GM19328 (cell line): Measurements from ENCODE around the gene PRKAG2.
"Not testable (repeated sequence)": the region's sequence is repeated elsewhere in the genome, so short reads cannot be mapped to it uniquely, and the experiment has no call there.

ENCODE experiments used
- ATAC-seq: cut with Tn5 transposase; IDR thresholded peaks from one replicate; pipeline ENCODE4 v1.9.1; 2021; ENCODE audit warnings: mild to moderate bottlenecking, moderate library complexity; ENCODE audit not compliant: unreplicated experiment

The PRKAG2 gene

DNA sequence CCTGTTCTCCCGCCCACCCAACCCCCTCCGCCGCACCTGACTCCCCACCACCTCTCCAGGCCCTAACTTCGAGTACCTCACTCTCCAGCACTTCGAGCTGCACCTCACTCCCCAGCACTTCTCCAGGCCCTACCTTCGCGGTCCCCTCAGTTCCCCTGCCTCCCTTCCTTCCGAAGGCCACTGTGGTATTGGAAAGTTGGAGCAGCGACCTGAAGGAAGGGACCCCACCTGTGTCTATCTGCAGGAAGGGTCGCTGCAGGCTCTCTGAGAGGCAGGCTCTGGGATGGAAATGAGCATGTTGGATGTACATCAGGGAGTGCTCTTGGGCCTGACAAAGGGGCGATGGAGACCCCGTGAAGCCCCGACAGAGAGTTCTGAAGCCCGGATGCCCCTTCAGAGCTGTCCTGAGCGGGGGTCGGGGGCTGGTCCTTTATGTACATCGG lies 122.2 kb downstream of the PRKAG2 start:
- ATAC-seq, result no peak

- no peak for ATAC-seq
Measured at GRCh38 chr7:151754142-151754590, 122.7 kb downstream of the PRKAG2 start.

DNA sequence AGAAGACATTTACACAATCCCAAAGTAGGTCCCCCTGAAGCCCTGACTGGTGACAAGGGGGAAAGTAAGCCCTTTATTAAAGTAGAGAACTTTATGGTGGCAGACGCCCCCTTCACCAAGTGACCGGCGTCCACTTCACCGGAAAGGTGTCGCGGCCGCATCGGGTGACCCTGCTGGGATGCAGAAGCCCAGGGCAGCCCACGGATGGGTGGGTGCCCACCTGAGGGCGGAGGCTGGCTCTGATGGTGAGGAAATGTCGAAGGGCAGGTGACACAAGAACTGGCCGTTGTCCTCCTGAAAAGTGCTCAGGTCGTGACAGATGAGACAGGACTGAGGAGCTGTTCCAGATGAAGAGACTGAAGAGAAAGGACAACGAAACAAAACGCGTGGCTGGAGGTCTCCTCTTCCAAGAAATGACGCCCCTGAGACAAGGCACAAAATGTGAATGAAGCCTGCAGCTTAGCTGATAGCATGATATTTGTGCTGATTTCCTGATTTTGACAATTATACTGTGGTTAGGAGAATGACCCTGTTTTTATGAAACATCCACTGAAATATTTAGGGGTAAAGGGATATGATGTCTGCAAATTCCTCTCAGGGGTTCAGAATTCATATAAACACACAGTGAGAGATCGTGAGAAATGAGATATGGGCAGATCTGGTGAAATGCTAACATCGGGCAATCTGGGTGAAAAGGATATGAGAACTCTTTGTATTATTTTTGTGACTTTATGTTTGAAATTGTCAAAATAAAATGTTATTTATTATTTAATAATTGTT lies 123.9 kb downstream of the PRKAG2 start:
- ATAC-seq, result no peak

- ATAC-seq, result no peak
Measured at GRCh38 chr7:151752037-151752436, 124.9 kb downstream of the PRKAG2 start.

DNA sequence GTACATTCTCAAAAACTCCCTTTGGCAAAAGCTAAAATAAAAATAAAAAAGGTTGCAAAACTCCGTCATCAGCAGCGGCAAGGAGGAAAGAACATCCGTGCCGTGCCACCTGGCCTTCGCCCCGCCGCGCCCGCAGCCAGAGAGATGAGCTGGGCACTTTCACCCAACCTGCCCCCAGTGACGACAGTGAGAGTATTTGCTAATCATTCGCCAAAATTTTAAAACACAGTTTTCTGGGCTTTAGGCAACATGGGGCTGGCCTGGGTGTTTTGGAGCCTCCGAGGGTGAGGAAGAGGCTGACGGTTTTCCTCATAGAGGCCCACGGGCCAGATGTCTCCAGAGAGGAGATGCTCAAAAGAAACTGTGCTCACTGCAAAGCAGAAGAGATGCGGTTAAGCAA lies 128.2 kb downstream of the PRKAG2 start:
- ATAC-seq, result no peak

- ATAC-seq, result not testable (repeated sequence)
Measured at GRCh38 chr7:151748021-151748420, 128.9 kb downstream of the PRKAG2 start.

DNA sequence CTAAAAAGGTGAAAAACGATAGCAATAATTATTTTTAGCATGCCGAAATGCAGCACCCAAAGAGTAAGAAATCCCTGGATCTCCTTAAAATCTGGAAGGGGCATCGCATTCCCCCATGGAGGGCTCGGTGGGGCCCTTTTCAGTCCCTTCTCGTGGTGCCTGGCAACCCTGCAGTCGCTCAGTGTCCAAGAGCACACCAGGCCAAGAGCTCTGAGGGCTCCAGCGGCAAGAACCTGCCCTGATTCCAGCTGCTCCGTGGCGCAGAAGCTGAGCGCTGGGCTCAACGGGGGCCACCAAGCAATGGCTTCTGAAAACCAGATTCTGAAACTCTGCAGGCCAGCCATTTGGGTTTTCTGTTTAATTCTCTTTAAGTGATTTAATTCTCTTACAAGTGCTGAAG lies 131.2 kb downstream of the PRKAG2 start:
- no peak for ATAC-seq

- no peak for ATAC-seq
Measured at GRCh38 chr7:151744656-151745638, 132.0 kb downstream of the PRKAG2 start.

DNA sequence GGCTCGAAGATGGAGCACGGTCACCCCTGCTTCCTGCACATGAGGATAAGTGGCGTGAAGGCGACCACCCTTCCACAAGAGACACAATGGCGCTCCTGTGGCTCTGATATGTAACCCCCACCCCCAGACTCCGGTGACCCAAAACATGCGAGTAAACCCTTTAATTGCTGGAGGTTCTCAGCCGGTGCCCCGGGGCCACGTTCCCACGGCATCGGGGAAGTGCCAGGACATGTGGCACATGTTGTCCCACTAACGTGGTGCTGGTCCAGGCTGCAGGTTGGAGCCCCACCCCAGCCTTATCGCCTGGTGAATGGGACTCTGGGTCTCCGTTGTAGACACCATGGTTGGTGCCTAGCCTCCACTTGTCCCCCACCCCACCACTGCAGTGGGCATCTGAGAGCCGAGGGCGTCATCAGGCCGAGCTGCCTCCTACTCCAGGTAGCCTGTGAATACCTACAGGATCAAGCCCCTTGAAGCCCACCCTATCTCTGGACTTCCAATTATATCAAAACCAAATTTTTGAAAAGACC lies 132.8 kb downstream of the PRKAG2 start:
- no peak for ATAC-seq

DNA sequence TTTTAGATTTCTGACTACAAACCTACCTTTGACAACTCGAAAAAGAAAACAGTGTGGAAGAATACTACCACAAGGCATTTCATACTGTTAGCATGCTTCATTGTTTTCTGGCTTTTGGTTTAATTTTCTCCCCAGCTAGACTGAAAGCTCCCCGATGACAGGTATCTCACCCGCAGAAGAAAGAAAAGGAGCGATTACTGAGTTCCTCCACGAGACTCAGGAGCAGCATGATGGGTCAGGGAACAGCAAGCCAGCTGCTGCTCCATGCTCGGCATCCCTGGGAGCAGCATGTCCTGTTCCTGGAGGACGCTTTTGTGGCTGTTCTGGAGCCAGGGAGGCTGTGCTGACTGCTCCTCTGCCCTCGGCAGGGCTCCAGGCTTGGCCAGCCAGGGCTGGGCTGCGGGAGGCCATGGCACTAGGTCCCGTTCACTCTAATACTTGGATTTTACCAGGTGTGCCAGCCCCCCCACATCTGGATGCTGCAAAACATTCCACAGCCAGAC lies 133.4 kb downstream of the PRKAG2 start:
- ATAC-seq, result no peak

DNA sequence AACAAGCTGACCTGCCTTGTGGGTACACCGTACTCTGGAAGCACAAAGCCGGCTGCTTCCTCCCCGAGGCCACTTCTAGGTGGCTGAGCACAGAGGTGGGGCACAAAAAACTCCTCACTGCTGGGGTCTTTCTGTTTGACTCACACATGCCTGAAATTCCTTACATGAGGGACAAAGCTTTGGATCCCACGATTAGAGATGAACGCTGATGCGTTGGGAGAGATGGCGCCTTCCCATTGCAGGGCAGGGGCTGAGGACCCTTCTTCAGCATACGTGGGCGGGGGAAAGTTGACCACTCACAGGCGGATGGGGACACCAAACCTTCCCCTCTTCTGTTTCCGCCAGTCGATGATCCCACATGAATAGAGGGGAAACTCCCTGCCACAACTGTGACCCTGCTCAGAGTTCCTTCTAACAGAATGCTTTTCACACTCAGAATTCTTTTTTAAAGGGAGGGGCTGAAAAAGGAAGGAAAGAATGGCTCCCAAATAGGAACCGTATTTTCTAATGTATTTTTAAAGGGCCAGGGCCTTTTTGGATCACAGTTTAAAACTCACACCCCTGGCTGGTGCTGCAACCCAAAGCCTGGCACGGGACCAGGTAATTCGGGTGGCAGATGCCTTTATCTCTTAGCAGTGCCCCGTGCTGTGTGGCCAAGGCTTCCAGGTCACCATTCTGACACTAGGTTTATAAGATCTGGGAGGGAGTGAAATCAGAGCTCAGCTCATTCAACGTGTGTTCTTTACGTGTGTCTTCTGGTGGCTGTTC lies 134.0 kb downstream of the PRKAG2 start:
- ATAC-seq, result no peak

DNA sequence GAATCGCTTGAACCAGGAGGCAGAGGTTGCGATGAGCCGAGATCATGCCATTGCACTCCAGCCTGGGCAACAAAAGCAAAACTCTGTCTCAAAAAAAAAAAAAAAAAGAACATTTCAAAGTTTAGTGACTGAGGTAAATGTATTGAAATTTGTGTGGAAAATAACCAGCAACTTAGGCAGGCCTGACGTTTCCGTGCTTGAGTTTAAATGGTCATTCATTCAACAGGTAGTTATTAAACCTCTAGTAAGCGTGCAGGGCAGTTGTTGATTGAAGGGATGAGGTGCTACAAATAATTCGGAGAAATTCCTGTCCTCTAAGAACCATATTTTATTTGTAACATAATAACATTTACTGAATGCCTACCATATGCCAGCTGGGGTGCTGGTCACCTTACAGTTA lies 135.3 kb downstream of the PRKAG2 start:
- ATAC-seq, result no peak

DNA sequence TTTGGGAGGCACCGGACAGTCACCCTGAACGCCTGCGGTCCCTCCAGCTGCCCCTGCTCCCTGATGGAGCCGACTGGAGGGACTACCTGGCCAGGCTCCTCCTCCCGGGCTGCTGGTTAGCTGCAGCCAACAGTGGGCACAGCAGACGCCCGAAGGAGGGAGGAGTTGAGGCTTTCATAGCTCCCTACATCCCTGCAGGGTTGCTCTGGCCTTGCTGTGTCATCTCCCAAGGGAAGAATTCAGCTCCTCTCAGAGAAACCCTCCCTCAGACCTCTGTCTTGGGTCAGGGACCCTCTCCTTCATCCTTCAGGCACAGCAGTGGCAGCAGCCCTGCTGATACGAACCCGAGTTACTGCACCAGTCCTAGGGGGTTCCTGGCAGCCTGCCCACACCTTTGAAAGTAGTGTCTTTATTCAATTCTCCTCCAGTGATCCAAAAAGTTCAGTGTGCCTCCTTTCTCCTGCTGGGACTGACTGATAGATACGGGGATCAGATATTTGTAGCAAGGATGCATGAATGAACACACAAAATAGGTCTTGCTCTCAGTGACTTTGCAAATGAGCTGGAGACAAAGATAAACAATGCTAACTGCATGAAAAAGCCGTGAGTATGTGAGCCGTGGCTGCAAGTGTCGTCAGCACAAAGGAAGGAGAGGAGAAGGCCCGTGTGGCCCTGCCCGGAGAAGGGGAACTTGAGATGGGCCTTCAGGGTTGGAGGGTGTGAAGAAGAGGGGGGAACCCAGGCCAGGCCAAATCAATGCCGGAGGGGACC lies 136.6 kb downstream of the PRKAG2 start:
- ATAC-seq, result no peak

GRCh38 chr7:151738925-151739324 lies 138.0 kb downstream of the PRKAG2 start:
- ATAC-seq, result no peak

DNA sequence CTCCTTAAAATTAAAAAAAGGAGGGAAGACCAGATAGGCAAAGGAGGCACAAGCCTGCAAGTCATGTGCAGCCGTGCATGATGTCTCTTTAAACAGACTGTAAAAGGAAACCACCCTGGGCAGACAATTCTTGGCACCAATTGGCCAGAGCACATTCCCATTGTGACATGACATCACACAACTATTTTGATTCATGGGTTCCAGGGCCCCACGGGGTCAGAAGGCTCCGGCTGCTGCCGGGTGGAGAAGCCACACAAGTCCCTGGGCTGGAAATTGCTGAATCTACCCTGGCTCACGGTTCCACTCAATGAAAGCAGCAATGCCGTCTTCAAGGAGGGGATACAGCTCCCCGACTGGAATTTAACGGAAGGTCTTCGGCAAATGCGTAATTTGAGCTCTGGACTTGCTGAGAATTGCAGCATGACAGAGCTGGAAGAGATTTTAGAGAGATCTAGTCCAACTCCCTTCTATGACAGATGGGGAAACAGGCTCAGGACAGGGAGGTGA lies 140.5 kb downstream of the PRKAG2 start:
- no peak for ATAC-seq

GRCh38 chr7:151735851-151736402 lies 141.0 kb downstream of the PRKAG2 start:
- ATAC-seq, result no peak

DNA sequence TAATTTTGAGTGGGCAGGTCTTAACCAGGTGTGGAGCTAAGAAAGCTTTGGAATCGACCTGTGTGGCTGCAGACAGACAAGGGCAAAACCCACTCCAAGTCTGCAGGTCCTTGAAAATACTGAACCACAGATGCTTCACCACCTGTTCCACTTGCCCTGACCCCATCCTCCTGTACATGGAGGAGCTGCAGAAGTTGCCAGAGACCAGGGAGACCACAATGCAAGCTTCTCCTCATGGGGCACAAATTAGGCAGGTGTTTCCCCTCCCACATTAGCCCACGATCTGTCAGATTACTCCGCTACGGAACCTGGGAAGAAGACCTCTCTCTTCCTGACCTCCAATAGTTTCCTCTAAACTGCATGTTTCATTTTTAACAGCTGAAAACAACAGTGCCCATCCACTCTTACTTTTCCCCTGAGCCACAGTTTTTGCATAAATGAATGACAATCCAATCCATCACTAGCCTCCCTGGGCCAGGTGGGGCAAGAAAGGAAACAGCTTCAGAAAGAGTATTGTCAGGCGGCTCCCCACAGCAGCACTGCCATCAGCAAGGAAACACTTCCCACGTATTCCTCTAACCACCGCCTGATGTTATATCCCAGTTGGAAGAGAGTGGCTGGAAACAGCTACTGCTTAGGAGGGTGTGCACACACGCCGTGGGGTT lies 141.6 kb downstream of the PRKAG2 start:
- no peak for ATAC-seq

DNA sequence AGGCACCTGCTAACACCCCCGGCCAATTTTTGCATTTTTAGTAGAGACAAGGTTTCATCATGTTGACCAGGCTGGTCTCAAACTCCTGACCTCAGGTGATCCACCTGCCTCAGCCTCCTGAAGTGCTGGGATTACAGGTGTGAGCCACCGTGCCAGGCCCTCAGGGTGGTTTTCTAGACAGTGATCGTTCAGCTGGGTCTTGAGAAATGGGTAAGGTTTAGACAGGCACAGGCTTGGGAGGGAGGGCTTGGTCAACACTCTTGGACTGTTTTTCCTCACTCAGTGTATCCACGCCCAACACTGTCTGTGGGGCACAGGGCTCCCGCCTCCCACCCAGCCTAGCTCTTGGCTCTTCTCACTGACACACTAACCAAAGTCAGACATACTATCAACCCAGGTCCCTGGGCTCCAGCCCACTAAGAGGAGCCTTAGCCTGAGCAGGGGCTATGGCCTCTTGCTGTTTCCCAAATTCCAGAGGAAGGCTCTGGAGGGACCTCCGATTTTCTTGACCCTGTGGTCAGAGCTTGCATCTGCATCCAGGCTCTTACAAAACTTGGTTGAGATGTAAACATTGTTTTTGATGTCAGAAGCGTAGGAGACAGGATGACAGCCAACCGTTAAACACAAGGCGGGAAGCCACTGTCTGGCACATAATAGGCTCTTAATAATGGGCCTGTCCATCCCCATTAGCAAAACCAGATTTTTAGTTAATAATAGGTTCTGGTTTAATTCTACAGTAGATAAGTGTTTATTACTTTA lies 143.9 kb downstream of the PRKAG2 start:
- no peak for ATAC-seq
